Central memory CD4-positive, alpha-beta T cell (primary cell): ENCODE data around the gene CAVIN2.

Experiments
- DNase-seq: peaks from one replicate; pipeline ENCODE4 v3.0.0; 2022
- total RNA-seq, 3 experiments: gene quantifications; one replicate each; lab custom pipeline; 2026; lab: John Stamatoyannopoulos, UW

CAVIN2 gene, protein sequence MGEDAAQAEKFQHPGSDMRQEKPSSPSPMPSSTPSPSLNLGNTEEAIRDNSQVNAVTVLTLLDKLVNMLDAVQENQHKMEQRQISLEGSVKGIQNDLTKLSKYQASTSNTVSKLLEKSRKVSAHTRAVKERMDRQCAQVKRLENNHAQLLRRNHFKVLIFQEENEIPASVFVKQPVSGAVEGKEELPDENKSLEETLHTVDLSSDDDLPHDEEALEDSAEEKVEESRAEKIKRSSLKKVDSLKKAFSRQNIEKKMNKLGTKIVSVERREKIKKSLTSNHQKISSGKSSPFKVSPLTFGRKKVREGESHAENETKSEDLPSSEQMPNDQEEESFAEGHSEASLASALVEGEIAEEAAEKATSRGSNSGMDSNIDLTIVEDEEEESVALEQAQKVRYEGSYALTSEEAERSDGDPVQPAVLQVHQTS
- 0 reads per million in 3 experiments for total RNA-seq

DNA sequence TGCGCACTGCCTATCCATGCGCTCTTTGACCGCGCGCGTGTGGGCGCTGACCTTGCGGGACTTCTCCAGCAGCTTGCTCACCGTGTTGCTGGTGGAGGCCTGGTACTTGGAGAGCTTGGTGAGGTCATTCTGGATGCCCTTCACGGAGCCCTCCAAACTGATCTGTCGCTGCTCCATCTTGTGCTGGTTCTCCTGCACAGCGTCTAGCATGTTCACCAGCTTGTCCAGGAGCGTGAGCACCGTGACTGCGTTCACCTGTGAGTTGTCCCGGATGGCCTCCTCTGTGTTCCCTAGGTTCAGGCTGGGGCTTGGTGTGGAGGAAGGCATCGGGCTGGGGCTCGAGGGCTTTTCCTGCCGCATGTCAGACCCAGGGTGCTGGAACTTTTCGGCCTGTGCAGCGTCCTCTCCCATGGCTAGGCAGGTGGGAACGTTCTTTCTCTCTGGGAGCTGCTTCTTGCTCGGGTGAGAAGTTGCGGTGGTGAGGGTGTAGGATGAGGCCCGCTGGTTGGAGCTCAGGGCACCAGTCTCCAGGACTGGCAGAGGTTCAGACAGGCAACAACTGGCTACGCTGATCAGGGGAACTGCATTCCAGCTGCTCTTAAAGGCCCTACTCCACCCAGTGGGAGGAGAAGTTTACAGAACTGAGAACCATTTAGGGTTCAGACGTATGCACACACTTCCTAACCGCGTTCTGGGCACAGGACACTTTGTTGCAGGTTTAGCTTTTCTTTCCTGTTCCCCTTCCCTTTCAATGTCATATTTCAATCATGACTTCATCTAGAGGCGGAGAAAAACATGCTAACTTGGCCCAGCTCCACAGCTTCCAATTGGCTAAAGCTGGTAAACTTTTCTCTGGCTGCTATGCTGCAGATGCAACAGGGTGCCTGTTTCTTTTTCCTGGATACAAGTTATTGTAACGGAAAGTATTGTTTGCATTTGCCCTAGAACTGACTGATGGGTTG lies at the start of gene CAVIN2:
CAVIN2 (minus strand) TSS at position 574 of the 962 bp plus-strand sequence; CDS start at position 411, 163 bp downstream.
- no peak for DNase-seq

GRCh38 chr2:191895743-191896142 lies 48.9 kb upstream of the CAVIN2 start:
- DNase-seq = no peak

DNA sequence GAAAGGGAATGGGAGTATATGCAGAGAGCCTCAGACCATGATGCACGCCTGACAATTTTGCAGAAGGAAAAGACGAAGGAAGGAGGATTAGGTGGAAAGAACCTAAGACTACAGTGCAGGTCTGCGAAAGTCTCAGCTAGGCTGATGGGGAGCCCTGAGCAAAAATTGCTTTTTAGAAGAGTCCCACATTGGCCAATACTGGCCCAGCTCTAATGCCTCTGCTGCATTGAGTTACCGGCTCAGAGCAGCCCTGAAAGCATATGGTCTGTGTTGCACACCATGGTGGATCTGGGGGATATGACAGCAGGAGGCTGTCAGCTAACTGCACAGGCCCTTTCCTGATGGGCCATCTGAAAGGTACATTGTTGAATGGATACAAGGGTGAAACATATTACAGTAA lies 48.3 kb upstream of the CAVIN2 start:
- DNase-seq = no peak

GRCh38 chr2:191894681-191895147 lies 47.8 kb upstream of the CAVIN2 start:
- DNase-seq = no peak

GRCh38 chr2:191892391-191892790 lies 45.5 kb upstream of the CAVIN2 start:
- DNase-seq = no peak

GRCh38 chr2:191891656-191892055 lies 44.8 kb upstream of the CAVIN2 start:
- DNase-seq = no peak

GRCh38 chr2:191889931-191890330 lies 43.0 kb upstream of the CAVIN2 start:
- DNase-seq = no peak

GRCh38 chr2:191888400-191889166 lies 41.7 kb upstream of the CAVIN2 start:
- no peak for DNase-seq

- DNase-seq = no peak
These were observed 38.8 kb upstream of the CAVIN2 start for GRCh38 chr2:191885650-191886049.

DNA sequence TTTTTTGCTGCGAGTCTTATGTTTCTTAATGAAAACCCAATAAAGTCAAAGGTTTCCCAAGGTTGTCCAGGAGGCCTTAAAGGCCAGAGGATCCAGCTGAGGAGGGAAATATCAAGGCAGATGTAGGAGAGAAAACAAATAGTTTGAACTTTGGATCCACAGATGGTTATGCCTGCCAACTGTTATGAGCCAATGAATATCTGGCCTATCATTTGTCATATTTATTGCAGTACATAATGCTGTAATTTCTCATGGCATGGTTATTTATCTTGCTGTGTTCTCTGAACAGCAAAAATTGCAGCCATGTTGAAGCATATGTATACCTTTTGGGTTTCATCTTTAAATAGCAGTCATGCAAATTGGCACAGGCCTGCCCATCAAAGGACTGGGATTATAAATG lies 38.2 kb upstream of the CAVIN2 start:
- no peak for DNase-seq

DNA sequence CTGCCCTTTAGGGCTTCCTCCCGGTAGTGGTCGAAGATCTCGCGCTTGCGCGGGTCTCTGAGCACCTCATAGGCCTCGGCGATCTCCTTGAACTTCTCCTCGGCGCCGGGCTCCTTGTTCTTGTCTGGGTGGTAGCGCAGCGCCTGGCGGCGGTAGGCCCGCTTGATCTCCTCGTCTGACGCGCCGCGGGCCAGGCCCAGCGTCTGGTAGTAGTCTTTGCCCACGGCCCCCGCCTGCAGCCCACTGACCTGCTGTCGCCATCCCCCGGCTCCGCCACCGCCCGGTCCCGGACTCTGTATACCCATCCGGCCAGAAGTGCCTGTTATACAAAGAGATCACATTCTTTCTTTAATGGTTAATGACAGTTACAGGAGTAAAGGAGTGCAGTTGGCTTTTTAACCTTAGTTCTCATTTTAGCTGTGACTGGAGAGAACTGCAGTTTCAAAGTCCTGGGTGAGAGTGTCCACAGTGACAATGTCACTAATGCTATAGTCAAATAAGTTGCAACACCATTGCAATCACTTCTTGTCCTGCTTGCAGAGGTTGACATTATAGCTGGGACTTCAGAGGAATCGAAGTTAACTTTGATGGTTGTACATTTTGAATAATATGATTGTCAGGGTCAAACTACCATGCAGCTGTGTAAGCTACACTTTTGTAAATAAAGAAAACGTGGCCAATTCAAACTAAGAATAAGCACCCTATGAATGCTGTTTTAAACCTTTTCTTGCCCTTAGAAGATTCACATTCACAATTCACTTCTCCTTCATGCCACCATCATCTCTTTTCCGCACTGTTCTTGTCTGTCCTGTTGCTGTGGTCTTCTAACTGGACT lies 35.3 kb upstream of the CAVIN2 start:
- no peak for DNase-seq

- DNase-seq = no peak
These were observed 31.8 kb upstream of the CAVIN2 start for GRCh38 chr2:191878548-191879279.

GRCh38 chr2:191877875-191878274 lies 31.0 kb upstream of the CAVIN2 start:
- no peak for DNase-seq

GRCh38 chr2:191875859-191876258 lies 29.0 kb upstream of the CAVIN2 start:
- no peak for DNase-seq

DNA sequence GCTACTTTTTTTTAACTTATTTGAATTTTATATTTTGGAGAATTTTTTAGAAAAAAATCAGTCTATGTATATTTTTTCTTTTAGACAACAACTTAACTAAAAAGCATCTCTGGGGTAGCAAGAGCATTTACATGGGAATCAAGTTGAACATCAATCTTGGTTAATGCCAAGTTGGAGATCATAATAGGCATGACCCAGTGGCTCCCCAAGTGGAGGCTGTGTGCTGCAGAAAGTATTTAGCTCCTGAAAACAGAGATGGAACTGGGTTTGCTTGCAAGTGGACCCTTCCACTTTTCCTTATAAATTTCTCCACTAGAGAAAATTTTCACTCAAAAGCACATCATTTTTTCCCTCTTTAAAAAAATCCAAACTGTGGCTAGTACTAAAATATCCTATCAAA lies 23.9 kb upstream of the CAVIN2 start:
- no peak for DNase-seq

GRCh38 chr2:191869781-191870180 lies 22.9 kb upstream of the CAVIN2 start:
- DNase-seq = no peak

- DNase-seq = no peak
These were observed 22.3 kb upstream of the CAVIN2 start for GRCh38 chr2:191869178-191869577.

DNA sequence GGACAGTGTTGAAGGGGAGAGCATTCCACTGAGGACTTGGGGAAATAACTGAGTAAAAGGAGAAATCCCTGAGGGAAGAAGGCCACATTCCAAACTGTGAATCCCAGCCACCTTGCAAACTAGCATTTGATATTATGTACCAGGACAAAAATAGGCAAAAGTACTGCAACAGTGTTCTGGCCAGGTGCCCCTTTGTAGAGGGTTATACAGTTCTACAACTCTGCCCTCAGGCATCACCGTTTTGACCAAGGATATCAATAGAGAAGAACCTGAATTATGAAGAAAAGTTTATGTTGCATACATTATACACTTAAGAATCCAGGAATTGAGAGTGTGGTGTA lies 20.6 kb upstream of the CAVIN2 start:
- no peak for DNase-seq

GRCh38 chr2:191866675-191867506 lies 20.0 kb upstream of the CAVIN2 start:
- DNase-seq = no peak

GRCh38 chr2:191866195-191866594 lies 19.3 kb upstream of the CAVIN2 start:
- no peak for DNase-seq
